Type B pancreatic cell (in vitro differentiated cells): ENCODE data around the gene TMED3. TPM values are rescaled to one million over a fixed set of nuclear protein-coding genes. Genes with fewer than 3 reads are reported as not detected.
"Not testable (repeated sequence)": the region's sequence is repeated elsewhere in the genome, so short reads cannot be mapped to it uniquely, and the experiment has no call there.

Source experiments
- DNase-seq: peaks from one replicate; pipeline ENCODE4 v3.0.0; 2021; ENCODE audit warnings: mixed read lengths; ENCODE audit not compliant: unreplicated experiment; ENCODE audit errors: extremely low spot score
- H3K27ac Mint-ChIP-seq: 2 replicates; pipeline ENCODE4 v1.8.0; 2021; ENCODE audit warnings: mild to moderate bottlenecking, mixed read lengths
- H3K27me3 Mint-ChIP-seq: 2 replicates; pipeline ENCODE4 v1.8.0; 2021; ENCODE audit warnings: mixed read lengths
- H3K36me3 Mint-ChIP-seq: 2 replicates; pipeline ENCODE4 v1.8.0; 2021; ENCODE audit warnings: mixed read lengths
- H3K4me1 Mint-ChIP-seq: one replicate; pipeline ENCODE4 v1.8.0; 2021; ENCODE audit warnings: mixed read lengths; ENCODE audit not compliant: unreplicated experiment
- H3K4me3 Mint-ChIP-seq: 2 replicates; pipeline ENCODE4 v1.8.0; 2021; ENCODE audit warnings: mild to moderate bottlenecking, mixed read lengths
- H3K9me3 Mint-ChIP-seq: 2 replicates; pipeline ENCODE4 v1.8.0; 2021; ENCODE audit warnings: mixed read lengths
- total RNA-seq: library from RNA; stranded (reverse); gene quantifications from 2 replicates; pipeline ENCODE4 v1.2.1, GENCODE V29; 2021; ENCODE audit warnings: low replicate concordance
- TF ChIP-seq, protein P1 (sequence below): fragments of 200-600 bp; sonication (generic); conservative IDR thresholded peaks from 2 replicates; pipeline ENCODE4 v1.5.0; 2021; ENCODE audit warnings: antibody characterized with exemption, mild to moderate bottlenecking

Gene TMED3
- total RNA-seq, 1 donor from 2014 or later = 87.6 TPM

- Mint-ChIP-seq H3K9me3 (no peaks in the 10 kb centered on the region), H3K4me3 (peak overlapping the region; percentile 95), H3K27ac (peak overlapping the region; percentile 76), H3K27me3 (peaks cover 35% of the 10 kb centered on the region), H3K36me3 (peaks cover 38% of the 10 kb centered on the region), H3K4me1 (peaks cover 18% of the 10 kb centered on the region)
- TF ChIP-seq, protein P1, sequence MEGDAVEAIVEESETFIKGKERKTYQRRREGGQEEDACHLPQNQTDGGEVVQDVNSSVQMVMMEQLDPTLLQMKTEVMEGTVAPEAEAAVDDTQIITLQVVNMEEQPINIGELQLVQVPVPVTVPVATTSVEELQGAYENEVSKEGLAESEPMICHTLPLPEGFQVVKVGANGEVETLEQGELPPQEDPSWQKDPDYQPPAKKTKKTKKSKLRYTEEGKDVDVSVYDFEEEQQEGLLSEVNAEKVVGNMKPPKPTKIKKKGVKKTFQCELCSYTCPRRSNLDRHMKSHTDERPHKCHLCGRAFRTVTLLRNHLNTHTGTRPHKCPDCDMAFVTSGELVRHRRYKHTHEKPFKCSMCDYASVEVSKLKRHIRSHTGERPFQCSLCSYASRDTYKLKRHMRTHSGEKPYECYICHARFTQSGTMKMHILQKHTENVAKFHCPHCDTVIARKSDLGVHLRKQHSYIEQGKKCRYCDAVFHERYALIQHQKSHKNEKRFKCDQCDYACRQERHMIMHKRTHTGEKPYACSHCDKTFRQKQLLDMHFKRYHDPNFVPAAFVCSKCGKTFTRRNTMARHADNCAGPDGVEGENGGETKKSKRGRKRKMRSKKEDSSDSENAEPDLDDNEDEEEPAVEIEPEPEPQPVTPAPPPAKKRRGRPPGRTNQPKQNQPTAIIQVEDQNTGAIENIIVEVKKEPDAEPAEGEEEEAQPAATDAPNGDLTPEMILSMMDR = no peak
- DNase-seq = no peak
Observed at GRCh38 chr15:79311901-79312553, 1.1 kb downstream of the TMED3 start.

DNA sequence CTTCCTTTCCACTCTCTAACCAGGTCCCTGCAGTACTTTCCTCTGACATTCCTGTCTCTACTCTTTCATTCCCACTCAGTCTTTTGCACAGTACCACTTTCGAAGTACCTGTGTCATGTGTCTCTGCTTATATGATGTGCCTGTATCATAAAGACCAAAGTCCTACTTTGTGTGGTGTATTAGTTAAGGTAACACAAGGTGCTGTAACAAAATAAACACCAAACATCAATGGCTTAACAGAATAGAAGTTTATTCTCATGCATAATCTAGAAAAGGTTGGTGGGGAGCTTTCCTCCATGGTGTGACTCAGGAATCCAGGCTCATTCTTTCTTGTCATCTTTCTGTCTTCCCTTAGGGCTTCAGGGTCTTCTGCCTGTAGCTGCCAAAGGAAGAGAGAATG, 3.3 kb downstream of the TMED3 start:
- no peak for DNase-seq
- H3K9me3 Mint-ChIP-seq = no peaks in the 10 kb centered on the region
- peaks cover 15% of the 10 kb centered on the region for H3K27me3 Mint-ChIP-seq
- peaks cover 18% of the 10 kb centered on the region for H3K4me1 Mint-ChIP-seq
- H3K4me3 Mint-ChIP-seq = peak overlapping the region; percentile 95
- H3K27ac Mint-ChIP-seq = peak overlapping the region; percentile 98
- H3K36me3 Mint-ChIP-seq = peaks cover 59% of the 10 kb centered on the region
- TF ChIP-seq, protein P1 = no peak

DNA sequence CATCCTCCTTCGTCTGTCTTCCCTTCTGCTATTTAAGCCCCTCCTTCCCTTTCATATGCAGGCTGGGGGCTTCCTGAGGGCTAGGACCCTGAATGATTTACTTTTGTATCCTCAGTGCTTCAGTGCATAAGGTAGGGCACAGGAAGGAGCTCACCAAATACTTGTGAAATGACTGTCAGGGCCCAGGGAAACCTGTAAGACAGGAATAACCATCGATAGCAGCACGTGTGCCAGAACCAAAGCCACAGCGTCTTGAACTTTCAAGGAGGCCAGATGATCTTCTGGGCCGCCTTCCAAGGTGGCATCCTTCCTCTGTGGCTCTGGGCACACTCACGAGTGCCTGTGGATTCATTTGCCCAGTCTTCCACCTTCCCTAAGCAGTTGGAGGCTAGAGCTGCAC, 3.9 kb downstream of the TMED3 start:
- Mint-ChIP-seq H3K4me3 (peak overlapping the region; percentile 95), H3K36me3 (peaks cover 65% of the 10 kb centered on the region), H3K27me3 (peaks cover 8% of the 10 kb centered on the region), H3K4me1 (peaks cover 18% of the 10 kb centered on the region), H3K27ac (peak overlapping the region; percentile 98), H3K9me3 (no peaks in the 10 kb centered on the region)
- TF ChIP-seq, protein P1 = no peak
- no peak for DNase-seq

DNA sequence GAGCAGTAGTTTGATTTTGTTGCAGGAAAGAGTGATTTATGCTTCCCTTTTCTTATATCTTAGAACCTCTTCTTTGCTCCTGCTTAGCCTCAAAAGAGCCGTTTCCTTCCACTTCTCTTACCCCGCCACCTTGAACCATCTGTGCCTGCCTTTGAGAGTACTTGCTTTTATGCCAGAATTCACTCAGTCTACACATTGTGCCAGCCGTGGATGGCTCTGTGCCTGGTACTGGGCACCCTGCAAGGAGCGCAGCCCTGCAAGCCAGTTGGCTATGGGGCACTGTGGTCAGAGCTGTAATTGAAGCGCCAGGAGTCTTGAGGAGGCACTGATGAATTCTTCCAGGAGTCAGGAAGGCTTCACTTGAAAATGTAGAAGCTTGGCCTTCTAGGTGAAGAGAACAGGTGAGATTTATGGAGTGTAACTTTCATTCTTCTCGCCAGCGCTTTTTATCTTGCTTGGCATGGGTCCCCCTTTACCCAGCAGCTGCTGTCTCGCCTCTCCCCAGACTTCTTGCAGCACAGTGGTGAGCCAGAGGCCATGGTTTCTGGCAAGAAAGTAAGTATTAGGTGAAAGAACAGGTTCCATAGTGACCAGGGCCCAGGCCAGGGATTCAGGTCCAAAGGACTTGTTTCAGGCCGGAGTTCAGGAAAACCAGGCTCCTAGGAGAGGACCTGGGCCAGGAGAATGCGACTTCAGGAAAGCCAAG, 4.9 kb downstream of the TMED3 start:
- peak overlapping the region; percentile 98 for H3K27ac Mint-ChIP-seq

GRCh38 chr15:79316864-79317263, 6.0 kb downstream of the TMED3 start:
- Mint-ChIP-seq H3K4me1 (peaks cover 15% of the 10 kb centered on the region), H3K27me3 (no peaks in the 10 kb centered on the region), H3K4me3 (peak overlapping the region; percentile 21), H3K36me3 (peaks cover 81% of the 10 kb centered on the region), H3K9me3 (no peaks in the 10 kb centered on the region), H3K27ac (peak overlapping the region; percentile 57)
- DNase-seq = no peak
- TF ChIP-seq, protein P1 = no peak

More for the DNA sequence above, 4.9 kb downstream of the TMED3 start:
- DNase-seq = no peak
- TF ChIP-seq, protein P1 = no peak
- Mint-ChIP-seq H3K27me3 (no peaks in the 10 kb centered on the region), H3K36me3 (peaks cover 70% of the 10 kb centered on the region), H3K4me1 (peaks cover 18% of the 10 kb centered on the region), H3K4me3 (no peak overlapping the region), H3K9me3 (no peaks in the 10 kb centered on the region)

- H3K4me3 Mint-ChIP-seq, DNase-seq, H3K4me1 Mint-ChIP-seq, H3K27me3 Mint-ChIP-seq, H3K27ac Mint-ChIP-seq, H3K9me3 Mint-ChIP-seq: not testable (repeated sequence)
- peaks cover 70% of the 10 kb centered on the region for H3K36me3 Mint-ChIP-seq
Observed at GRCh38 chr15:79319973-79320372, 9.1 kb downstream of the TMED3 start.
